GM06990 (cell line): ENCODE results near the gene FAM177B.

ENCODE experiments used
- DNase-seq: peaks from one replicate; pipeline ENCODE4 v3.0.0-alpha.2; 2011; ENCODE audit not compliant: insufficient read length; ENCODE audit errors: extremely low read depth
- H3K27me3 ChIP-seq: replicated peaks from 2 replicates; pipeline ENCODE4 v1.6.0; 2011; ENCODE audit warnings: low read length; ENCODE audit not compliant: control insufficient read depth, insufficient read depth
- H3K36me3 ChIP-seq: 2 replicates; pipeline ENCODE4 v1.5.1; 2011; ENCODE audit warnings: low read length; ENCODE audit not compliant: control insufficient read depth, insufficient read depth
- H3K4me3 ChIP-seq: replicated peaks from 2 replicates; pipeline ENCODE4 v1.5.1; 2011; ENCODE audit warnings: low read depth, mild to moderate bottlenecking, control low read depth, low read length
- CTCF ChIP-seq: IDR thresholded peaks from 2 replicates; pipeline ENCODE4 v1.5.1; 2011; ENCODE audit warnings: low read length, control low read depth, mild to moderate bottlenecking, inconsistent platforms; ENCODE audit not compliant: insufficient read depth, poor library complexity, severe bottlenecking

Gene FAM177B

GRCh38 chr1:222788402-222789156 lies 51.6 kb downstream of the FAM177B start:
- Histone ChIP-seq H3K36me3 (no peaks in the 10 kb centered on the region), H3K27me3 (no peaks in the 10 kb centered on the region; the same call in 1 of the 2 replicates), H3K4me3 (no peak overlapping the region)
- no peak for TF ChIP-seq CTCF
- peak; percentile 63 for DNase-seq

DNA sequence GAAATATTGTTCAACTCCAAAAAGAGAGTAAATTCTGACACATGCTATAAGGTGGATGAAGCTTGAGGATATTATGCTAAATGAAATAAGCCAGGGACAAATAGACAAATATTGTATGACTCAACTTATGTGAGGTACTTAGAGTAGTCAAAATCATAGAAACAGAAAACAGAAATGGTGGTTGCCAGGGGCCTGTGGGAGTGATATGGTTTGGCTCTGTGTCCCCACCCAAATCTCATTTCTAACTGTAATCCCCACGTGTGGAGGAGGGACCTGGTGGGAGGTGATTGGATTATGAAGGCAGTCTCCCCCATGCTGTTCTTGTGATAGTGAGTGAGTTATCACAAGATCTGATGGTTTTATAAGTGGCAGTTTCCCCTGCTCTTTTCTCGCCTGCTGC lies 53.1 kb downstream of the FAM177B start:
- H3K36me3 ChIP-seq: no peaks in the 10 kb centered on the region
- H3K4me3 ChIP-seq: no peak overlapping the region
- DNase-seq: no peak
- no peaks in the 10 kb centered on the region; the same call in 1 of the 2 replicates for H3K27me3 ChIP-seq
- TF ChIP-seq CTCF: no peak

DNA sequence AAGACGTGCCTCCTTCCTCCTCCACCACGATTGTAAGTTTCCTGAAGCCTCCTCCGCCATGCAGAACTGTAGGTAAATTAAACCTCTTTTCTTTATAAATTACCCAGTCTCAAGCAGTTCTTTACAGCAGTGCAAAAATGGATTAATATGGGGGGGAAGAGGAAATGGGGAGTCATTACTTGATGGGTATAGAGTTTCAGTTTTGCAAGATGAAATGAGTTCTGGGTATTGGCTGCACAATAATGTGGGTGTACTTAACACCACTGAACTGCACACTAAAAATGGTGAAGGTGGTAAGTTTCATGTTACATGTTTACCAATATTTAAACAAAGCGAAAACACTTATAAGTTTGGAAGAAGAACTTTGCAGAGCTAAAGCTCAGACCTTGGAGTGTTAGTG lies 53.5 kb downstream of the FAM177B start:
- Histone ChIP-seq H3K4me3 (no peak overlapping the region), H3K27me3 (no peaks in the 10 kb centered on the region; the same call in 1 of the 2 replicates), H3K36me3 (no peaks in the 10 kb centered on the region)
- TF ChIP-seq CTCF: no peak
- DNase-seq: no peak

DNA sequence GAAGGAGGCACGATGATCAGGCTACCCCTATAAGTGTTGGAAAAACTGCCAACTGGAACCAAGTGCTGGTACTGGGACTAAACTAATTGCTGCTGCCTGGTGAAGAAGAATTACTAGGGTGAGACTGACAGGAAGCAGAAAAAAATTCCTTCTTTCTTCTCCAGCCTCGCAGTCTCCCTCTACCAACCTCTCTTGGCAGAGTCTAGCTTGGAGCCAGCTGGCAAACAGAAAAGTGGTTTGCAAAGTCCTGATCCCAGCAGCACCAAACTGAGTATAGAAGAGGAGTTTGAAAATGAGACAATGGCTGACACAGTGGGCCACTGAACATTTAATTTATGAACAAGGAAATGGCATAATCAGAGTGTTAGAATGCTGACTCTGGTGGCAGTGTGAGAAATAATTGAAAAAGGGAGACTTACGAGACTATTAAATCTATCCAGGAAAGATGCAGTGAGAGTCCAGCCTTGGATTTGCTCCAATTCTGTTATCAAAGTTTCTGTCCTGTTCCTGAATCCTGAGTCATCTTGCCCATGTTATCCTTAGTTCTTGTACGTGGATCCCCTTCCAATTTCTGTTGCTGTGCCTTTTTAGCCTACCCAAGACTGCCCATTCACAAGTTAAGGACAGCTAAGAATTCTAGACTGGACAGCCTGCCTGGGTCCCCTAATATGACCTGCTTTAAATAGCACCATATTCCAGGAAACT lies 54.2 kb downstream of the FAM177B start:
- TF ChIP-seq CTCF: no peak
- DNase-seq: no peak
- H3K27me3 ChIP-seq: no peaks in the 10 kb centered on the region; the same call in 1 of the 2 replicates
- no peaks in the 10 kb centered on the region for H3K36me3 ChIP-seq
- H3K4me3 ChIP-seq: no peak overlapping the region

DNA sequence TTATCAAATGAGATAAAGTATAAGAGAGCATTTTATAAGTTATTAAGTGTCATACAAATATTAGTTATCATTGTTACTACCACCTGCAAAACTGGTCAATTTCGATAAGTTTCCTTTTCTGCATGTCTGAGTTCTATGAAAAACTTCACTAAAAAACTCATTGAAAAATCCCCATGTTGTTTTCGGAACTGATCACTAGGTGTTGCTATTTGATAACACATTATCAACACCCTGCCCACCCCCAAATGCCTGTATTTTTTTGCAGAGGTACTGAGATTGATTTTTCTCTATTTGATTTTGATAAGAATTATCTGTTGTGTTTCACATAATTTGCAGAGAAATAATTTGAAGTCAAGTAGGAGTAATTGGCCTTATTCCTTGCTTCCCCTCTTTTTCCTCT lies 55.7 kb downstream of the FAM177B start:
- peak; percentile 47 for TF ChIP-seq CTCF
- DNase-seq: no peak
- H3K4me3 ChIP-seq: no peak overlapping the region

More for the DNA sequence above, 55.7 kb downstream of the FAM177B start:
- Histone ChIP-seq H3K27me3 (no peaks in the 10 kb centered on the region; the same call in 1 of the 2 replicates), H3K36me3 (no peaks in the 10 kb centered on the region)
